Keratinocyte (primary cell): ENCODE results near the gene WDR89. TPM values are rescaled to one million over a fixed set of nuclear protein-coding genes. Genes with fewer than 3 reads are reported as not detected.

Experiments
- DNase-seq: peaks from one replicate; pipeline ENCODE4 v3.0.0-alpha.2; 2011; ENCODE audit warnings: low read depth, missing footprints, low spot score
- FAIRE-seq: peaks from 2 replicates; lab custom pipeline; 2011; peaks lifted over from hg19 to GRCh38; lab: Jason Lieb, UNC
- H2AFZ ChIP-seq: 2 replicates; pipeline ENCODE4 v1.6.0; 2012; ENCODE audit warnings: low read length, control low read depth, inconsistent platforms; ENCODE audit not compliant: control insufficient read depth
- H3K27ac ChIP-seq: 2 replicates; pipeline ENCODE4 v1.5.1; 2011; ENCODE audit warnings: low read length; ENCODE audit not compliant: control insufficient read depth, insufficient read depth
- H3K27me3 ChIP-seq: 3 replicates; pipeline ENCODE4 v1.6.0; 2011; ENCODE audit warnings: low read length; ENCODE audit not compliant: control insufficient read depth, insufficient read depth; ENCODE audit errors: extremely low read depth
- H3K36me3 ChIP-seq, 2 experiments: 2 replicates in 1 of 2; 3 replicates in 1 of 2; pipeline ENCODE4 v1.5.1; 2011; ENCODE audit warnings: low read length in 2 of 2, mild to moderate bottlenecking in 1 of 2; ENCODE audit not compliant: control insufficient read depth in 2 of 2, insufficient read depth in 2 of 2; ENCODE audit errors: extremely low read depth in 1 of 2
- H3K4me1 ChIP-seq: 3 replicates; pipeline ENCODE4 v1.5.1; 2011; ENCODE audit warnings: low read length; ENCODE audit not compliant: control insufficient read depth, insufficient read depth; ENCODE audit errors: extremely low read depth
- H3K4me2 ChIP-seq: 3 replicates; pipeline ENCODE4 v1.6.0; 2011; ENCODE audit warnings: low read depth, low read length; ENCODE audit not compliant: control insufficient read depth, insufficient read depth; ENCODE audit errors: extremely low read depth
- H3K4me3 ChIP-seq, 3 experiments: fragments of 200-600 bp in 1 of 3; sonication (generic) in 1 of 3; 2 replicates in 2 of 3; 3 replicates in 1 of 3; pipeline ENCODE4 v1.5.1; 2011 to 2016; ENCODE audit warnings: low read length in 3 of 3, mild to moderate bottlenecking in 3 of 3, control low read depth in 2 of 3, inconsistent platforms in 1 of 3, low read depth in 1 of 3, mixed read lengths in 1 of 3, mixed run types in 1 of 3, moderate library complexity in 1 of 3; ENCODE audit not compliant: control insufficient read depth in 2 of 3, insufficient read depth in 2 of 3; ENCODE audit errors: extremely low read depth in 1 of 3
- H3K79me2 ChIP-seq: 2 replicates; pipeline ENCODE4 v1.6.0; 2012; ENCODE audit warnings: low read length; ENCODE audit not compliant: control insufficient read depth, insufficient read depth
- H3K9ac ChIP-seq: 3 replicates; pipeline ENCODE4 v1.6.0; 2011; ENCODE audit warnings: low read length; ENCODE audit not compliant: control insufficient read depth, insufficient read depth; ENCODE audit errors: extremely low read depth
- H3K9me1 ChIP-seq: 3 replicates; pipeline ENCODE4 v1.6.0; 2011; ENCODE audit warnings: low read length; ENCODE audit not compliant: control insufficient read depth, insufficient read depth; ENCODE audit errors: extremely low read depth
- H3K9me3 ChIP-seq: 2 replicates; pipeline ENCODE4 v1.5.1; 2012; ENCODE audit warnings: low read depth, low read length; ENCODE audit not compliant: control insufficient read depth
- H4K20me1 ChIP-seq: 3 replicates; pipeline ENCODE4 v1.6.0; 2011; ENCODE audit warnings: low read length; ENCODE audit not compliant: control insufficient read depth, insufficient read depth; ENCODE audit errors: extremely low read depth
- EZH2 ChIP-seq: IDR thresholded peaks from one replicate; pipeline ENCODE4 v1.6.1; 2012; ENCODE audit warnings: inconsistent platforms, mild to moderate bottlenecking, low read length, moderate library complexity
- dilution Hi-C: fragments of 300-500 bp; cut with MboI; formaldehyde crosslinking; loops from one replicate; pipeline ENCODE4 v1.7.0; 2020; ENCODE audit warnings: low sequenced_read_pairs; ENCODE audit not compliant: extremely low pct_ligation_motif_present
- polyA plus RNA-seq, 5 experiments: library from polyadenylated mRNA; depleted of rRNA in 3 of 5; stranded (reverse) in 3 of 5; stranded (forward) in 1 of 5; unstranded in 1 of 5; fragments of >200 nt; gene quantifications; 1 replicate in 1 of 5; 2 replicates in 3 of 5; 3 replicates in 1 of 5; pipeline versions ENCODE4 v1.2.1 to v1.2.3, GENCODE V29; 2011 to 2012; ENCODE audit warnings: missing spikeins in 2 of 5, low read depth in 1 of 5, low replicate concordance in 1 of 5
- TF ChIP-seq, protein P1 (sequence below), 3 experiments: IDR thresholded peaks in 1 of 3; conservative IDR thresholded peaks in 1 of 3; optimal IDR thresholded peaks in 1 of 3; 2 replicates in 2 of 3; 3 replicates in 1 of 3; pipeline versions ENCODE3 to v1.5.1; 2011; ENCODE audit warnings: low read length in 3 of 3, mild to moderate bottlenecking in 3 of 3, moderate library complexity in 2 of 3, control low read depth in 1 of 3, inconsistent platforms in 1 of 3; ENCODE audit not compliant: insufficient read depth in 2 of 3; ENCODE audit errors: extremely low read depth in 1 of 3

WDR89 gene
- polyA plus RNA-seq, 1 donor (not counting 4 experiments of a cell fraction or from before 2014, with no cell fraction given), result 14.3 TPM

DNA sequence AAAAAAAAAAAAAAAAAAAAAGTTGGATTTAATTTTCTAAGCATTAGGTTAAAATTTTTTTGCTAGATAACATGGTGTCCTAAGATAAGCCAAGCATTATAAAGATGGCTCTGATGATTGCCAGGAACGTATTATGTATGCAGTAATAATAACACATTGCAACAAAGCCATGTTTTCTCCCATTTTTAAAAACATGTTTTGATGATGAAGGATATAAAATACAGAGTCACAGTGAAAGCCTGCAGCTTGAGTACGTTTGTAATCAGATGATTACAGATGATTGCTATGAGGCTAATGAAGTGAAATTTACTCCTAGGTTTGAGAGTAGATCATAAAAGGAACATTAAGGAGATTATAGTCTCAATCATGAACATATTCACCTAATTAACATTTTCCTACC lies 13.3 kb upstream of the WDR89 start:
- Histone ChIP-seq H3K9me1 (no peaks in the 10 kb centered on the region), H3K9me3 (no peaks in the 10 kb centered on the region), H3K4me1 (peaks cover 3% of the 10 kb centered on the region), H3K36me3 (no peaks in the 10 kb centered on the region), H3K4me2 (no peak overlapping the region), H2AFZ (no peak overlapping the region), H3K27me3 (no peaks in the 10 kb centered on the region), H3K79me2 (no peaks in the 10 kb centered on the region), H4K20me1 (no peaks in the 10 kb centered on the region), H3K4me3 (no peak overlapping the region), H3K27ac (no peak overlapping the region), H3K9ac (no peak overlapping the region)
- DNase-seq (no peak), FAIRE-seq (no peak)
- TF ChIP-seq, protein P1, sequence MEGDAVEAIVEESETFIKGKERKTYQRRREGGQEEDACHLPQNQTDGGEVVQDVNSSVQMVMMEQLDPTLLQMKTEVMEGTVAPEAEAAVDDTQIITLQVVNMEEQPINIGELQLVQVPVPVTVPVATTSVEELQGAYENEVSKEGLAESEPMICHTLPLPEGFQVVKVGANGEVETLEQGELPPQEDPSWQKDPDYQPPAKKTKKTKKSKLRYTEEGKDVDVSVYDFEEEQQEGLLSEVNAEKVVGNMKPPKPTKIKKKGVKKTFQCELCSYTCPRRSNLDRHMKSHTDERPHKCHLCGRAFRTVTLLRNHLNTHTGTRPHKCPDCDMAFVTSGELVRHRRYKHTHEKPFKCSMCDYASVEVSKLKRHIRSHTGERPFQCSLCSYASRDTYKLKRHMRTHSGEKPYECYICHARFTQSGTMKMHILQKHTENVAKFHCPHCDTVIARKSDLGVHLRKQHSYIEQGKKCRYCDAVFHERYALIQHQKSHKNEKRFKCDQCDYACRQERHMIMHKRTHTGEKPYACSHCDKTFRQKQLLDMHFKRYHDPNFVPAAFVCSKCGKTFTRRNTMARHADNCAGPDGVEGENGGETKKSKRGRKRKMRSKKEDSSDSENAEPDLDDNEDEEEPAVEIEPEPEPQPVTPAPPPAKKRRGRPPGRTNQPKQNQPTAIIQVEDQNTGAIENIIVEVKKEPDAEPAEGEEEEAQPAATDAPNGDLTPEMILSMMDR (optimal IDR thresholded peaks at IDR 0.05 in 1 of 3, IDR thresholded peaks at IDR 0.05 in 1 of 3, conservative IDR thresholded peaks at IDR 0.05 in 1 of 3; ENCODE audit: extremely low read depth in 1 of 3, insufficient read depth in 2 of 3, low read length in 3 of 3), result no peak
- no peak for TF ChIP-seq EZH2
- dilution Hi-C loops, result no loop called here

DNA sequence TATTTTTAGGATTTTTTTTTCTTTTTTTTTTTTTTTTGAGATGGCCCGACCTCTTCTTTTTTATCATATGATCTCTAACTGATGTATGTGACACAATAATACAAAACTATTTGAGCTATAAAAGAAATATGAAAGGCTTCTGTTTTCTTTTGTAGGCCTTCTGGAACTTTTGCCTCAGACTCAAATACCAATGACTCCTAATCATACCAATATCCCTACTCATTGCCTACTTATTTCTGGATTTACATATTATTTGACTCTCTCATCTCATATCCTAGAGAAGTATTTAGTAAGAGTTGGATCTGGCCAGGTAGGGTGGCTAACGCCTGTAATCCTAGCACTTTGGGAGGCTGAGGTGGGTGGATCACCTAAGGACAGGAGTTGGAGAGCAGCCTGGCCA lies 12.7 kb upstream of the WDR89 start:
- Histone ChIP-seq H3K9me3 (no peaks in the 10 kb centered on the region), H3K79me2 (no peaks in the 10 kb centered on the region), H3K4me1 (peaks cover 3% of the 10 kb centered on the region), H3K4me3 (no peak overlapping the region), H3K36me3 (no peaks in the 10 kb centered on the region), H4K20me1 (no peaks in the 10 kb centered on the region), H3K27ac (no peak overlapping the region), H3K9me1 (no peaks in the 10 kb centered on the region), H2AFZ (no peak overlapping the region), H3K4me2 (no peak overlapping the region), H3K9ac (no peak overlapping the region), H3K27me3 (no peaks in the 10 kb centered on the region)
- DNase-seq (no peak), FAIRE-seq (no peak)
- TF ChIP-seq, protein P1 (optimal IDR thresholded peaks at IDR 0.05 in 1 of 3, IDR thresholded peaks at IDR 0.05 in 1 of 3, conservative IDR thresholded peaks at IDR 0.05 in 1 of 3; ENCODE audit: extremely low read depth in 1 of 3, insufficient read depth in 2 of 3, low read length in 3 of 3), result no peak
- TF ChIP-seq EZH2, result no peak
- dilution Hi-C loops, result no loop called here
